Loucy (cell line): ENCODE measurements around the gene C16orf78.

Experiments
- H2AFZ ChIP-seq: fragments of 200-600 bp; sonication (generic); 2 replicates; pipeline ENCODE4 v1.6.0; 2016; ENCODE audit warnings: antibody characterized with exemption, mild to moderate bottlenecking, low read length, moderate library complexity
- H3F3A ChIP-seq: fragments of 200-600 bp; 2 replicates; pipeline ENCODE4 v1.6.0; 2016; ENCODE audit warnings: antibody characterized with exemption, low read depth, mild to moderate bottlenecking
- H3K27me3 ChIP-seq: fragments of 200-600 bp; sonication (generic); 2 replicates; pipeline ENCODE4 v1.6.1; 2014; ENCODE audit warnings: low read length, mild to moderate bottlenecking; ENCODE audit not compliant: insufficient read depth, poor library complexity, severe bottlenecking
- H3K36me3 ChIP-seq: fragments of 200-600 bp; sonication (generic); 2 replicates; pipeline ENCODE4 v1.6.1; 2016; ENCODE audit warnings: low read length; ENCODE audit not compliant: insufficient read depth
- H3K4me1 ChIP-seq: fragments of 200-600 bp; sonication (generic); 2 replicates; pipeline ENCODE4 v1.5.1; 2014; ENCODE audit warnings: low read length, mild to moderate bottlenecking; ENCODE audit not compliant: insufficient read depth, poor library complexity, severe bottlenecking
- H3K4me2 ChIP-seq: fragments of 200-600 bp; sonication (generic); 2 replicates; pipeline ENCODE4 v1.6.0; 2014; ENCODE audit warnings: antibody characterized with exemption, low read length, low read depth, mild to moderate bottlenecking; ENCODE audit not compliant: poor library complexity, severe bottlenecking
- H3K4me3 ChIP-seq: fragments of 200-600 bp; sonication (generic); 2 replicates; pipeline ENCODE4 v1.5.1; 2014; ENCODE audit warnings: low read length, mild to moderate bottlenecking, mixed read lengths; ENCODE audit not compliant: poor library complexity, severe bottlenecking
- H3K79me2 ChIP-seq: fragments of 200-600 bp; sonication (generic); 2 replicates; pipeline ENCODE4 v1.6.1; 2014; ENCODE audit warnings: low read length; ENCODE audit not compliant: insufficient read depth
- H3K9ac ChIP-seq: fragments of 200-600 bp; sonication (generic); 2 replicates; pipeline ENCODE4 v1.6.0; 2014; ENCODE audit warnings: mild to moderate bottlenecking, low read depth, low read length, moderate library complexity; ENCODE audit not compliant: poor library complexity, severe bottlenecking
- H3K9me2 ChIP-seq: fragments of 200-600 bp; sonication (generic); replicated peaks from 2 replicates; pipeline ENCODE4 v1.6.1; 2016; ENCODE audit warnings: low read depth, low read length, mixed read lengths
- H3K9me3 ChIP-seq: fragments of 200-600 bp; sonication (generic); 2 replicates; pipeline ENCODE4 v1.6.1; 2014; ENCODE audit warnings: mild to moderate bottlenecking, antibody characterized with exemption, low read length, low read depth; ENCODE audit not compliant: insufficient read depth
- H4K20me1 ChIP-seq: fragments of 200-600 bp; sonication (generic); 2 replicates; pipeline ENCODE4 v1.6.0; 2014; ENCODE audit warnings: antibody characterized with exemption, low read length, mild to moderate bottlenecking; ENCODE audit not compliant: insufficient read depth, poor library complexity, severe bottlenecking
- CTCF ChIP-seq: fragments of 200-600 bp; sonication (generic); conservative IDR thresholded peaks from 2 replicates; pipeline ENCODE4 v1.5.1; 2014; ENCODE audit warnings: mild to moderate bottlenecking, antibody characterized with exemption, low read length
- EZH2phosphoT487 ChIP-seq: fragments of 200-600 bp; IDR thresholded peaks from 2 replicates; pipeline ENCODE4 v1.6.1; 2018; ENCODE audit warnings: antibody characterized with exemption, mild to moderate bottlenecking, moderate library complexity, borderline replicate concordance

C16orf78 gene

GRCh38 chr16:49419006-49419405 lies 45.4 kb downstream of the C16orf78 start:
- no peaks in the 10 kb centered on the region for H3K9me2 ChIP-seq
- no peaks in the 10 kb centered on the region for H3K4me1 ChIP-seq
- H3K4me2 ChIP-seq, result no peak overlapping the region
- no peak overlapping the region for H3K9ac ChIP-seq
- H2AFZ ChIP-seq, result no peak overlapping the region
- no peaks in the 10 kb centered on the region for H3K27me3 ChIP-seq
- H4K20me1 ChIP-seq, result no peaks in the 10 kb centered on the region
- H3F3A ChIP-seq, result no peaks in the 10 kb centered on the region
- H3K9me3 ChIP-seq, result no peaks in the 10 kb centered on the region
- H3K79me2 ChIP-seq, result no peaks in the 10 kb centered on the region
- no peaks in the 10 kb centered on the region for H3K36me3 ChIP-seq
- no peak overlapping the region for H3K4me3 ChIP-seq
- no peak for TF ChIP-seq EZH2phosphoT487
- no peak for TF ChIP-seq CTCF

- Histone ChIP-seq H4K20me1 (no peaks in the 10 kb centered on the region), H3F3A (no peaks in the 10 kb centered on the region), H3K4me2 (no peak overlapping the region), H3K9ac (no peak overlapping the region), H3K4me3 (no peak overlapping the region), H2AFZ (no peak overlapping the region), H3K9me2 (no peaks in the 10 kb centered on the region), H3K27me3 (no peaks in the 10 kb centered on the region), H3K4me1 (no peaks in the 10 kb centered on the region), H3K9me3 (no peaks in the 10 kb centered on the region), H3K36me3 (no peaks in the 10 kb centered on the region), H3K79me2 (no peaks in the 10 kb centered on the region)
- TF ChIP-seq CTCF, result no peak
- TF ChIP-seq EZH2phosphoT487, result no peak
Observed at GRCh38 chr16:49419862-49420261, 46.3 kb downstream of the C16orf78 start.

- Histone ChIP-seq H3K27me3 (no peaks in the 10 kb centered on the region), H3K36me3 (no peaks in the 10 kb centered on the region), H2AFZ (no peak overlapping the region), H3F3A (no peaks in the 10 kb centered on the region), H3K4me1 (no peaks in the 10 kb centered on the region), H3K79me2 (no peaks in the 10 kb centered on the region), H3K4me2 (no peak overlapping the region), H3K4me3 (no peak overlapping the region), H4K20me1 (no peaks in the 10 kb centered on the region), H3K9me2 (no peaks in the 10 kb centered on the region), H3K9ac (no peak overlapping the region), H3K9me3 (no peaks in the 10 kb centered on the region)
- TF ChIP-seq EZH2phosphoT487 (no peak), CTCF (no peak)
Observed at GRCh38 chr16:49422896-49423295, 49.3 kb downstream of the C16orf78 start.
